H1 (cell line): Measurements from ENCODE around the gene UBE3B. TPM values are rescaled to one million over a fixed set of nuclear protein-coding genes. Genes with fewer than 3 reads are reported as not detected.

Source experiments
- CTCF ChIA-PET: fragments of 300-600 bp; sonication (Branson Sonifier 250); formaldehyde crosslinking; loops from one replicate; lab custom pipeline; 2021; ENCODE audit not compliant: partially characterized antibody; lab: Charles Lee
- POLR2A ChIA-PET: fragments of 300-600 bp; sonication (Branson Sonifier 250); formaldehyde crosslinking; loops from one replicate; lab custom pipeline; 2021; ENCODE audit warnings: inconsistent platforms; ENCODE audit not compliant: partially characterized antibody; lab: Charles Lee
- DNase-seq, 2 experiments: peaks; one replicate each; pipeline versions ENCODE4 v3.0.0 to v3.0.0-alpha.2; 2010 to 2022; ENCODE audit warnings: low spot score in 2 of 2, low read depth in 1 of 2, mixed read lengths in 1 of 2
- FAIRE-seq: peaks from 2 replicates; lab custom pipeline; 2011; peaks lifted over from hg19 to GRCh38; lab: Jason Lieb, UNC
- H2AFZ ChIP-seq: 2 replicates; pipeline ENCODE4 v1.8.1; 2012; ENCODE audit warnings: low read length, inconsistent platforms
- H2AK5ac ChIP-seq: 2 replicates; pipeline ENCODE4 v1.6.1; 2013; ENCODE audit warnings: low read depth, low read length
- H2BK120ac ChIP-seq: replicated peaks from 2 replicates; pipeline ENCODE3; 2013; ENCODE audit warnings: low read depth, low read length, inconsistent platforms
- H2BK12ac ChIP-seq: 2 replicates; pipeline ENCODE4 v1.6.1; 2013; ENCODE audit warnings: low read depth, low read length
- H2BK15ac ChIP-seq: 2 replicates; pipeline ENCODE4 v1.6.1; 2013; ENCODE audit warnings: low read length
- H2BK20ac ChIP-seq: 2 replicates; pipeline ENCODE4 v1.6.1; 2013; ENCODE audit warnings: low read length
- H2BK5ac ChIP-seq: 2 replicates; pipeline ENCODE4 v1.6.1; 2013; ENCODE audit warnings: low read depth, low read length
- H3K14ac ChIP-seq: 2 replicates; pipeline ENCODE4 v1.6.1; 2013; ENCODE audit warnings: inconsistent platforms; ENCODE audit not compliant: insufficient read length
- H3K18ac ChIP-seq: 2 replicates; pipeline ENCODE4 v1.6.1; 2013; ENCODE audit warnings: low read length; ENCODE audit errors: extremely low read depth
- H3K23ac ChIP-seq: 2 replicates; pipeline ENCODE4 v1.6.1; 2013; ENCODE audit warnings: inconsistent platforms; ENCODE audit not compliant: insufficient read length
- H3K23me2 ChIP-seq: 2 replicates; pipeline ENCODE4 v1.6.1; 2013; ENCODE audit warnings: low read depth, low read length
- H3K27ac ChIP-seq: 2 replicates; pipeline ENCODE4 v1.6.1; 2011; ENCODE audit warnings: low read depth, low read length, inconsistent platforms
- H3K27me3 ChIP-seq, 4 experiments: replicated peaks in 1 of 4; 1 replicate in 1 of 4; 2 replicates in 3 of 4; pipeline versions ENCODE4 v1.6.1 to v1.8.1; 2011 to 2013; ENCODE audit warnings: low read length in 3 of 4, mild to moderate bottlenecking in 3 of 4, inconsistent platforms in 2 of 4, mixed read lengths in 2 of 4, moderate library complexity in 1 of 4; ENCODE audit not compliant: control insufficient read depth in 3 of 4, insufficient read depth in 3 of 4; ENCODE audit errors: extremely low read depth in 1 of 4
- H3K36me3 ChIP-seq, 4 experiments: 2 replicates each; pipeline versions ENCODE4 v1.6.1 to v1.8.1; 2011 to 2013; ENCODE audit warnings: mild to moderate bottlenecking in 4 of 4, low read length in 3 of 4, moderate library complexity in 2 of 4, control low read depth in 1 of 4, inconsistent platforms in 1 of 4; ENCODE audit not compliant: insufficient read depth in 4 of 4, control insufficient read depth in 2 of 4
- H3K4ac ChIP-seq: replicated peaks from 2 replicates; pipeline ENCODE3; 2013; ENCODE audit warnings: low read length, low read depth, mixed read lengths, inconsistent platforms; ENCODE audit not compliant: insufficient read length
- H3K4me1 ChIP-seq, 4 experiments: replicated peaks in 1 of 4; 1 replicate in 1 of 4; 2 replicates in 3 of 4; pipeline versions ENCODE4 v1.6.1 to v1.8.1; 2011 to 2013; ENCODE audit warnings: low read length in 3 of 4, inconsistent platforms in 2 of 4, mixed read lengths in 1 of 4; ENCODE audit not compliant: insufficient read depth in 4 of 4, control insufficient read depth in 3 of 4
- H3K4me2 ChIP-seq, 2 experiments: 2 replicates each; pipeline versions ENCODE4 v1.6.1 to v1.8.1; 2011 to 2013; ENCODE audit warnings: low read depth in 2 of 2, low read length in 2 of 2, control low read depth in 1 of 2, inconsistent platforms in 1 of 2, mild to moderate bottlenecking in 1 of 2; ENCODE audit not compliant: insufficient read depth in 1 of 2
- H3K4me3 ChIP-seq, 4 experiments: fragments of 200-600, 300-600 bp in 1 of 4; sonication (generic), shearing (Covaris generic), sonication (Bioruptor Twin) in 1 of 4; 2 replicates each; pipeline versions ENCODE4 v1.5.1 to v1.8.1; 2011 to 2016; ENCODE audit warnings: low read length in 4 of 4, low read depth in 3 of 4, control low read depth in 2 of 4, inconsistent platforms in 2 of 4, mild to moderate bottlenecking in 2 of 4, mixed read lengths in 1 of 4, moderate library complexity in 1 of 4; ENCODE audit not compliant: insufficient read depth in 2 of 4; ENCODE audit errors: extremely low read depth in 1 of 4
- H3K56ac ChIP-seq: replicated peaks from 2 replicates; pipeline ENCODE3; 2013; ENCODE audit warnings: low read depth, mild to moderate bottlenecking, mixed read lengths, low read length, inconsistent platforms; ENCODE audit not compliant: insufficient read length
- H3K79me1 ChIP-seq: 2 replicates; pipeline ENCODE4 v1.6.1; 2013; ENCODE audit warnings: low read depth, low read length, control low read depth
- H3K79me2 ChIP-seq, 2 experiments: 2 replicates each; pipeline versions ENCODE4 v1.6.1 to v1.8.1; 2012 to 2013; ENCODE audit warnings: low read length in 2 of 2, mild to moderate bottlenecking in 2 of 2, inconsistent platforms in 1 of 2; ENCODE audit not compliant: insufficient read depth in 2 of 2, control insufficient read depth in 1 of 2
- H3K9ac ChIP-seq, 4 experiments: replicated peaks in 1 of 4; 1 replicate in 1 of 4; 2 replicates in 3 of 4; pipeline versions ENCODE4 v1.6.1 to v1.8.1; 2011 to 2013; ENCODE audit warnings: low read depth in 3 of 4, low read length in 3 of 4, control low read depth in 2 of 4, mild to moderate bottlenecking in 2 of 4, moderate library complexity in 2 of 4, inconsistent platforms in 1 of 4; ENCODE audit errors: extremely low read depth in 1 of 4
- H3K9me3 ChIP-seq, 2 experiments: 2 replicates each; pipeline versions ENCODE4 v1.6.1 to v1.8.1; 2012 to 2013; ENCODE audit warnings: mild to moderate bottlenecking in 2 of 2, moderate library complexity in 2 of 2, control low read depth in 1 of 2, inconsistent platforms in 1 of 2, low read depth in 1 of 2, low read length in 1 of 2, mixed read lengths in 1 of 2; ENCODE audit not compliant: insufficient read depth in 2 of 2
- H4K20me1 ChIP-seq, 2 experiments: replicated peaks in 1 of 2; 2 replicates each; pipeline versions ENCODE3 to v1.8.1; 2011 to 2013; ENCODE audit warnings: inconsistent platforms in 2 of 2, low read length in 2 of 2, mild to moderate bottlenecking in 1 of 2; ENCODE audit not compliant: insufficient read depth in 2 of 2, control insufficient read depth in 1 of 2
- H4K5ac ChIP-seq: 2 replicates; pipeline ENCODE4 v1.6.1; 2013; ENCODE audit warnings: low read length, low read depth, mixed read lengths, inconsistent platforms; ENCODE audit not compliant: insufficient read length
- H4K8ac ChIP-seq: 2 replicates; pipeline ENCODE4 v1.8.0; 2013; ENCODE audit warnings: mild to moderate bottlenecking, moderate library complexity, low read length, inconsistent platforms; ENCODE audit not compliant: insufficient read depth; ENCODE audit errors: extremely low read depth
- H4K91ac ChIP-seq: replicated peaks from 2 replicates; pipeline ENCODE3; 2013; ENCODE audit warnings: low read length, mixed read lengths, inconsistent platforms; ENCODE audit not compliant: insufficient read length
- BACH1 ChIP-seq: IDR thresholded peaks from 2 replicates; pipeline ENCODE4 v1.6.1; 2012; ENCODE audit warnings: low read length, improper control_type of control experiment
- CEBPB ChIP-seq: IDR thresholded peaks from 2 replicates; pipeline ENCODE4 v1.6.1; 2012; ENCODE audit warnings: low read depth, low read length
- HDAC2 ChIP-seq, 2 experiments: fragments of 300-600 bp in 1 of 2; sonication (generic) in 1 of 2; IDR thresholded peaks; 2 replicates each; pipeline ENCODE4 v1.6.1; 2011 to 2012; ENCODE audit warnings: low read depth in 2 of 2, low read length in 2 of 2, mild to moderate bottlenecking in 2 of 2, moderate library complexity in 2 of 2, borderline replicate concordance in 1 of 2, inconsistent platforms in 1 of 2
- PHF8 ChIP-seq: fragments of 200-600 bp; sonication (generic); conservative IDR thresholded peaks from 2 replicates; pipeline ENCODE4 v1.7.1; 2012; ENCODE audit warnings: low read depth, mild to moderate bottlenecking, inconsistent platforms, low read length, moderate library complexity
- TEAD4 ChIP-seq: IDR thresholded peaks from 2 replicates; pipeline ENCODE4 v1.6.1; 2012; ENCODE audit warnings: low read depth, low read length, inconsistent platforms, mixed read lengths
- ZNF274 ChIP-seq: IDR thresholded peaks from 2 replicates; pipeline ENCODE4 v1.7.0; 2012; ENCODE audit warnings: low read length, borderline replicate concordance; ENCODE audit errors: extremely low read depth
- WGBS, 2 experiments: shearing (Covaris generic) in 1 of 2; methylation state at CpG; one replicate each; pipeline versions ENCODE4 v1.1.6 to v1.1.7; 2013 to 2015; ENCODE audit warnings: low lambda C conversion rate in 2 of 2, mixed read lengths in 2 of 2, inconsistent platforms in 1 of 2, low coverage in 1 of 2, missing lambda C conversion rate in 1 of 2; ENCODE audit not compliant: insufficient replicate concordance in 2 of 2, insufficient coverage in 1 of 2, insufficient read length in 1 of 2; ENCODE audit errors: extremely low coverage in 1 of 2, missing lambda C conversion rate in 1 of 2; 5-methylcytosine and 5-hydroxymethylcytosine counted together
- polyA plus RNA-seq, 7 experiments: library from polyadenylated mRNA; depleted of rRNA in 3 of 7; stranded (reverse) in 5 of 7; unstranded in 2 of 7; fragments of >200 nt in 5 of 7; fragments of 200-250 nt in 2 of 7; gene quantifications; 1 replicate in 5 of 7; 2 replicates in 1 of 7; 4 replicates in 1 of 7; pipeline versions ENCODE4 v1.2.1 to v1.2.3, GENCODE V29; 2011 to 2013; ENCODE audit warnings: missing spikeins in 2 of 7, mixed read lengths in 2 of 7
- total RNA-seq: library from RNA; stranded (reverse); fragmentation: NEBNext Ultra II Directional; extraction: Animal tissue kit (Norgen Biotek cat#: 25700); gene quantifications from 2 replicates; pipeline ENCODE4 v1.2.1, GENCODE V29; 2021

Gene UBE3B
- total and polyA plus RNA-seq, 2 of the 8 experiments (the other 6 are each of a cell fraction or from before 2014, with no cell fraction given): 14.0 to 21.1 TPM

DNA sequence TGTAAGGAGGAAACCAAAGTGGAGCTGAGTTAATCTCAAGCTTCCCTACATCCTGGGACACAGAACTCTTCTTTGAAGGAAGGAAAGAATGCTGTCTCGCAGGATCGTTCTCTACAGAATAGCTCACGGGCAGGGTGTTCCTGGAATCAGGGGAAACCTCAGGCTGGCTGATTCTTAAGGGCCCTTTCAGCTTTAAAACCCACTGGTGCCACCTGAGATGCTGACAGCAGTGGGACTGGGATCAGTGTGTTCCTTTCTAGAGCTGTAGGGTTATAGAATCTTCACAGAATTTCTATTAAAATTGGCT, 47.8 kb downstream of the UBE3B start:
- Histone ChIP-seq H2AFZ (no peak overlapping the region), H3K18ac (no peak overlapping the region)
- FAIRE-seq: no peak

More for the DNA sequence above, 47.8 kb downstream of the UBE3B start:
- no peak overlapping the region for H3K4ac ChIP-seq
- no peak overlapping the region for H2BK120ac ChIP-seq
- no peak overlapping the region; a peak in 1 of 8 replicates for H3K4me3 ChIP-seq
- H3K36me3 ChIP-seq: peaks cover 0 to 9% (median 0%) of the 10 kb centered on the region in 4 experiments; a peak in 5 of 8 replicates
- H3K56ac ChIP-seq: no peak overlapping the region
- WGBS, 2 experiments: 95% methylated on average over 3 of the region's 3 CpGs; no CpG with 5 or more reads in 1 of the 2 experiments
- H3K23me2 ChIP-seq: no peaks in the 10 kb centered on the region
- TF ChIP-seq ZNF274 (no peak), CEBPB (no peak), HDAC2 (IDR thresholded peaks at IDR 0.05; ENCODE audit: borderline replicate concordance in 1 of 2, low read depth in 2 of 2, low read length in 2 of 2) (no peak), TEAD4 (no peak), PHF8 (no peak), BACH1 (no peak)
- no peaks in the 10 kb centered on the region for H3K27me3 ChIP-seq
- H3K4me2 ChIP-seq: no peak overlapping the region
- H3K23ac ChIP-seq: no peak overlapping the region
- no peak for DNase-seq
- H3K14ac ChIP-seq: no peak overlapping the region
- no peak overlapping the region for H2BK15ac ChIP-seq
- H4K91ac ChIP-seq: no peak overlapping the region
- no peaks in the 10 kb centered on the region for H3K79me1 ChIP-seq
- no peak overlapping the region for H4K5ac ChIP-seq
- H3K27ac ChIP-seq: no peak overlapping the region; the same call in 1 of the 2 replicates
- ChIA-PET CTCF (interaction anchor here (1.3 to 3.0 kb wide), 7 partner anchors 9 to 249 kb away, joined by 3 to 18 read pairs (median 3); no protein-coding TSS in a partner anchor), POLR2A (no interaction called here)
- no peak overlapping the region; a peak in 1 of 7 replicates for H3K9ac ChIP-seq
- H2BK5ac ChIP-seq: no peak overlapping the region
- H2AK5ac ChIP-seq: no peak overlapping the region
- H4K8ac ChIP-seq: no peak overlapping the region
- H4K20me1 ChIP-seq: no peaks in the 10 kb centered on the region
- H3K79me2 ChIP-seq: no peaks in the 10 kb centered on the region
- H3K9me3 ChIP-seq: no peaks in the 10 kb centered on the region
- H2BK20ac ChIP-seq: no peak overlapping the region
- peaks cover 0 to 4% (median 2%) of the 10 kb centered on the region in 4 experiments; a peak in 4 of 7 replicates for H3K4me1 ChIP-seq
- H2BK12ac ChIP-seq: no peak overlapping the region
